Measurements from ENCODE around the gene ZSCAN21.

DNA sequence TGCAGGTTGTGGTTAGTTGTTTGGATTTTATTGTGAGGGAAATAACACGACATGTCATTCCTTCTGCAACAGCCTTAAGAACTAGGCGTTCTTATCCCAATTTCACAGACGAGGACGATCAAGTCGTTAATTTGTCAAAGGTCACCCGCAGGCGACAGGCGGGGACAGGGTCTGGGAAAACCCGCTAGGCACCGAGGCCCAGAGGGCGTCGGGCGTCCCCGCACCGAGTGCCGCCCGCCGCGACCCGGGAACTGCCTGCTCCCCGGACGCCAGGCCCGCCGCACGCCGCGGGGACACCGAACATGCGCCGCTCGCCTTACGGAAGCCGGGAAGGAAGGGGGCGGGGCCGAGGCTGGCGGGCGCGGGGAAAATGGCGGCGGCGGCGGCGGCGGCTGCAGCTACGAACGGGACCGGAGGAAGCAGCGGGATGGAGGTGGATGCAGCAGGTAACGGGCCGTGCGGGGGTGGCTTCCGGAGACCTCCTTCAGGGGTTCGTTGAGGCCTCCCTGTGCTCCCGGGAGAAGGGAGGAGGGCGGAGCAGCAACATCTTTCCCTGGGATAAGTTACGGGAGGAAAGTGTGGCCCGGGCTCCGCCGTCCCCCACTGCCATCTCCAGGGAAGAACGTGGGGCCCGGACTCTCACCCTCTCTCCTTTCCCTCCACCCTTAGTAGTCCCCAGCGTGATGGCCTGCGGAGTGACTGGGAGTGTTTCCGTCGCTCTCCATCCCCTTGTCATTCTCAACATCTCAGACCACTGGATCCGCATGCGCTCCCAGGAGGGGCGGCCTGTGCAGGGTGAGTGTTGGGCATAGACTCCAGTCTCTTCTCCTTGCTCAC is 39.3 kb downstream of the ZSCAN21 start, which contains the start of gene COPS6:
- TF ChIP-seq, protein P1, sequence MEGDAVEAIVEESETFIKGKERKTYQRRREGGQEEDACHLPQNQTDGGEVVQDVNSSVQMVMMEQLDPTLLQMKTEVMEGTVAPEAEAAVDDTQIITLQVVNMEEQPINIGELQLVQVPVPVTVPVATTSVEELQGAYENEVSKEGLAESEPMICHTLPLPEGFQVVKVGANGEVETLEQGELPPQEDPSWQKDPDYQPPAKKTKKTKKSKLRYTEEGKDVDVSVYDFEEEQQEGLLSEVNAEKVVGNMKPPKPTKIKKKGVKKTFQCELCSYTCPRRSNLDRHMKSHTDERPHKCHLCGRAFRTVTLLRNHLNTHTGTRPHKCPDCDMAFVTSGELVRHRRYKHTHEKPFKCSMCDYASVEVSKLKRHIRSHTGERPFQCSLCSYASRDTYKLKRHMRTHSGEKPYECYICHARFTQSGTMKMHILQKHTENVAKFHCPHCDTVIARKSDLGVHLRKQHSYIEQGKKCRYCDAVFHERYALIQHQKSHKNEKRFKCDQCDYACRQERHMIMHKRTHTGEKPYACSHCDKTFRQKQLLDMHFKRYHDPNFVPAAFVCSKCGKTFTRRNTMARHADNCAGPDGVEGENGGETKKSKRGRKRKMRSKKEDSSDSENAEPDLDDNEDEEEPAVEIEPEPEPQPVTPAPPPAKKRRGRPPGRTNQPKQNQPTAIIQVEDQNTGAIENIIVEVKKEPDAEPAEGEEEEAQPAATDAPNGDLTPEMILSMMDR (IDR thresholded peaks at IDR 0.05; ENCODE audit: low read depth, low read length), result no peak
- peak; percentile 98 for TF ChIP-seq POLR2A (IDR thresholded peaks at IDR 0.05; ENCODE audit: extremely low read depth, insufficient read length)

Measured in NB4 (cell line).